CD4-positive, alpha-beta T cell (primary cell): ENCODE results near the gene PTGER1. TPM values are rescaled to one million over a fixed set of nuclear protein-coding genes. Genes with fewer than 3 reads are reported as not detected.

ENCODE experiments used
- ATAC-seq: fragments of 200-7000 bp; cut with Tn5 transposase; one replicate; pipeline ENCODE4 v1.10.0; 2022; ENCODE audit warnings: mild to moderate bottlenecking; ENCODE audit not compliant: poor library complexity
- CTCF ChIA-PET: fragments of 350-600 bp; sonication (Branson Sonifier 250); formaldehyde crosslinking; loops from one replicate; lab custom pipeline; 2021; ENCODE audit warnings: antibody characterized with exemption, inconsistent platforms; lab: Charles Lee
- POLR2A ChIA-PET: fragments of 350-600 bp; sonication (Branson Sonifier 250); formaldehyde crosslinking; loops from one replicate; lab custom pipeline; 2021; ENCODE audit warnings: antibody characterized with exemption, inconsistent platforms; lab: Charles Lee
- DNase-seq, 14 experiments: peaks; one replicate each; pipeline ENCODE4 v3.0.0-alpha.2; 2013 to 2020; ENCODE audit warnings: mixed read lengths in 2 of 14
- H3K27ac ChIP-seq, 2 donors: one replicate each; pipeline versions ENCODE4 v1.5.1 to v1.7.0; 2013; ENCODE audit warnings: low read length in 2 of 2, low read depth in 1 of 2, mild to moderate bottlenecking in 1 of 2
- H3K27me3 ChIP-seq, 2 experiments: 1 replicate in 1 of 2; 2 replicates in 1 of 2; pipeline versions ENCODE4 v1.6.1 to v1.7.0; 2013; ENCODE audit warnings: low read length in 2 of 2, control low read depth in 1 of 2, mild to moderate bottlenecking in 1 of 2, moderate library complexity in 1 of 2; ENCODE audit not compliant: insufficient read depth in 2 of 2, control insufficient read depth in 1 of 2
- H3K36me3 ChIP-seq: one replicate; pipeline ENCODE4 v1.6.1; 2013; ENCODE audit warnings: low read length, control low read depth; ENCODE audit not compliant: insufficient read depth
- H3K4me1 ChIP-seq: one replicate; pipeline ENCODE4 v1.6.1; 2013; ENCODE audit warnings: low read length, control low read depth; ENCODE audit not compliant: insufficient read depth
- H3K4me3 ChIP-seq: one replicate; pipeline ENCODE4 v1.5.1; 2013; ENCODE audit warnings: mild to moderate bottlenecking, low read length, moderate library complexity
- H3K9me3 ChIP-seq, 2 experiments: 1 replicate in 1 of 2; 2 replicates in 1 of 2; pipeline versions ENCODE4 v1.6.1 to v1.7.0; 2013; ENCODE audit warnings: low read length in 2 of 2, mild to moderate bottlenecking in 2 of 2, control low read depth in 1 of 2, moderate library complexity in 1 of 2; ENCODE audit not compliant: control insufficient read depth in 1 of 2, insufficient read depth in 1 of 2
- H3K27ac Mint-ChIP-seq: one replicate; pipeline ENCODE4 v1.8.0; 2020; ENCODE audit warnings: mixed read lengths
- H3K27me3 Mint-ChIP-seq: one replicate; pipeline ENCODE4 v1.8.0; 2021; ENCODE audit warnings: mixed read lengths
- H3K36me3 Mint-ChIP-seq: one replicate; pipeline ENCODE4 v1.8.0; 2021; ENCODE audit warnings: low read depth, mixed read lengths
- H3K4me1 Mint-ChIP-seq: one replicate; pipeline ENCODE4 v1.8.0; 2021; ENCODE audit warnings: low read depth, mixed read lengths
- H3K4me3 Mint-ChIP-seq: one replicate; pipeline ENCODE4 v1.8.0; 2020; ENCODE audit warnings: mild to moderate bottlenecking, mixed read lengths
- H3K9me3 Mint-ChIP-seq: one replicate; pipeline ENCODE4 v1.8.0; 2020; ENCODE audit warnings: mixed read lengths
- intact Hi-C, 2 experiments: fragments of 100-400 bp; cut with DNase I in 1 of 2; cut with micrococcal nuclease in 1 of 2; formaldehyde crosslinking; loops; one replicate each; pipeline versions ENCODE4 v1.15.1 to v1.9.0; 2023 to 2025; cut with DNase I, micrococcal nuclease
- total RNA-seq, 174 experiments: library from RNA in 2 of 174; stranded (reverse) in 2 of 174; gene quantifications; one replicate each; pipeline ENCODE4 v1.2.3 and lab custom pipeline; 2021 to 2026
- TF ChIP-seq, protein P1 (sequence below): fragments of 200-600 bp; IDR thresholded peaks from one replicate; pipeline ENCODE4 v1.8.0; 2022; ENCODE audit warnings: antibody characterized with exemption, mild to moderate bottlenecking

Gene PTGER1
- total RNA-seq, 2 experiments from 2014 or later = not detected

GRCh38 chr19:14472202-14472938 is 2.8 kb downstream of the PTGER1 start:
- H3K4me1 Mint-ChIP-seq = peaks cover 36% of the 10 kb centered on the region
- H3K4me3 Mint-ChIP-seq = peak overlapping the region; percentile 55
- no peaks in the 10 kb centered on the region for H3K9me3 Mint-ChIP-seq
- CTCF ChIA-PET = interaction anchor here (0.6 to 1.4 kb wide), 11 partner anchors 23 to 336 kb away, joined by 3 to 5 read pairs (median 4); partner anchors contain the start of genes ASF1B, GIPC1 and NDUFB7
- TF ChIP-seq, protein P1, sequence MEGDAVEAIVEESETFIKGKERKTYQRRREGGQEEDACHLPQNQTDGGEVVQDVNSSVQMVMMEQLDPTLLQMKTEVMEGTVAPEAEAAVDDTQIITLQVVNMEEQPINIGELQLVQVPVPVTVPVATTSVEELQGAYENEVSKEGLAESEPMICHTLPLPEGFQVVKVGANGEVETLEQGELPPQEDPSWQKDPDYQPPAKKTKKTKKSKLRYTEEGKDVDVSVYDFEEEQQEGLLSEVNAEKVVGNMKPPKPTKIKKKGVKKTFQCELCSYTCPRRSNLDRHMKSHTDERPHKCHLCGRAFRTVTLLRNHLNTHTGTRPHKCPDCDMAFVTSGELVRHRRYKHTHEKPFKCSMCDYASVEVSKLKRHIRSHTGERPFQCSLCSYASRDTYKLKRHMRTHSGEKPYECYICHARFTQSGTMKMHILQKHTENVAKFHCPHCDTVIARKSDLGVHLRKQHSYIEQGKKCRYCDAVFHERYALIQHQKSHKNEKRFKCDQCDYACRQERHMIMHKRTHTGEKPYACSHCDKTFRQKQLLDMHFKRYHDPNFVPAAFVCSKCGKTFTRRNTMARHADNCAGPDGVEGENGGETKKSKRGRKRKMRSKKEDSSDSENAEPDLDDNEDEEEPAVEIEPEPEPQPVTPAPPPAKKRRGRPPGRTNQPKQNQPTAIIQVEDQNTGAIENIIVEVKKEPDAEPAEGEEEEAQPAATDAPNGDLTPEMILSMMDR = peak; percentile 98
- H3K36me3 Mint-ChIP-seq = peaks cover 24% of the 10 kb centered on the region
- Histone ChIP-seq H3K9me3 (peaks cover 0 to 3% of the 10 kb centered on the region in 2 experiments), H3K27ac (no peak overlapping the region), H3K27me3 (peaks cover 19 to 22% of the 10 kb centered on the region in 2 experiments), H3K4me3 (peak overlapping the region; percentile 34), H3K4me1 (peaks cover 31% of the 10 kb centered on the region), H3K36me3 (peaks cover 37% of the 10 kb centered on the region)
- H3K27ac Mint-ChIP-seq = no peak overlapping the region
- intact Hi-C loops = loop anchor here (1.0 to 10.0 kb wide), 5 partner anchors 40 to 588 kb away; partner anchors contain the start of gene ASF1B (in 1 of the 2)
- H3K27me3 Mint-ChIP-seq = peaks cover 33% of the 10 kb centered on the region
- POLR2A ChIA-PET = interaction anchor here (0.7 to 2.6 kb wide), 13 partner anchors 13 to 336 kb away, joined by 3 to 11 read pairs (median 4); partner anchors contain the start of genes ASF1B, DNAJB1 and PKN1
- DNase-seq (peak; percentile 77 to 91 (median 86)), ATAC-seq (peak; percentile 84)

GRCh38 chr19:14471436-14472187 is 3.5 kb downstream of the PTGER1 start:
- Mint-ChIP-seq H3K27ac (no peak overlapping the region), H3K36me3 (peaks cover 28% of the 10 kb centered on the region), H3K27me3 (peaks cover 30% of the 10 kb centered on the region), H3K4me3 (peak overlapping the region; percentile 4), H3K4me1 (peaks cover 33% of the 10 kb centered on the region), H3K9me3 (no peaks in the 10 kb centered on the region)
- intact Hi-C loops = loop anchor here (1.0 to 10.0 kb wide), 5 partner anchors 39 to 587 kb away; partner anchors contain the start of gene ASF1B (in 1 of the 2)
- DNase-seq (peak in 1 of 14 experiments; percentile 40), ATAC-seq (no peak)
- TF ChIP-seq, protein P1 = no peak
- H3K27ac ChIP-seq = no peak overlapping the region
- H3K9me3 ChIP-seq = peaks cover 0 to 3% of the 10 kb centered on the region in 2 experiments
- H3K4me1 ChIP-seq = peaks cover 31% of the 10 kb centered on the region
- H3K36me3 ChIP-seq = peaks cover 39% of the 10 kb centered on the region
- no peak overlapping the region for H3K4me3 ChIP-seq
- CTCF ChIA-PET = interaction anchor here (0.7 to 1.4 kb wide), 7 partner anchors 38 to 335 kb away, joined by 3 to 5 read pairs (median 3); partner anchors contain the start of genes ASF1B and NDUFB7
- POLR2A ChIA-PET = interaction anchor here (0.8 to 2.6 kb wide), 8 partner anchors 12 to 335 kb away, joined by 3 to 11 read pairs (median 8); partner anchors contain the start of genes ASF1B, DNAJB1 and PKN1
- H3K27me3 ChIP-seq = peaks cover 19 to 22% of the 10 kb centered on the region in 2 experiments
